ENCODE data around the gene EIF3M.

DNA sequence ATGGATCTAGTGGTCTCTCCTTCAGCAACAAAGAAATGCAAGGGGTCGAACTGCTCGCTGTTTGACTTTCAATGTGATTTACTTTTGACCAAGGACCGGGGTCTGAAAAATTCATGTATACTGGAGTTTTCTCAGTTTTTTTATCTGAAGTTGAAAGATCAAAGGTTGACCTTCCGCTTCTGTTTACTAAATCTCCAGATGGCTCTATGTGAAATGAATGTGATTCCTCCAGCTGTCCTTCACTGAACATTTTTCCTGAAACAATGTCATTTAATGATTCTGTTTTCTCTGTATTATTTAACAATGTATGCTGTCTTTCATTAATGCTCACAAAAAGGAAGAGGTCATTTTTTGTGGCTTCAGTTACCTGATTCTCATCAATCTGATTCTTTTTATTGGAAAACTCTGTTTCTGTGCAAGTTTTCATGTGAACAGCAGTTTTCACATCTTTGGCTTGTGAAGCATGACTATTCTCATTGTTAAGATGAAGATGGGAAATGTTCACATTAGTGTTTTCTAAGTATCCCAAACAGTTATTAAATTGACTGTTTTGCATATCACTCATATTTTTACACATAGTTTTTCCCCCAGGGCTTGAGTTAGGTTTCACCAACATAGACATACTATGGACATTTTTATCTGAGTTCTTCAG is 30.0 kb downstream of the EIF3M start:
- TF ChIP-seq POLR2A (IDR thresholded peaks at IDR 0.05) (no peak), CTCF (IDR thresholded peaks at IDR 0.05) (no peak)

All from right lobe of liver (tissue), 4 donors.